AG09319 (cell line): ENCODE data around the gene ANKRD12.

Experiments
- DNase-seq: peaks from one replicate; pipeline ENCODE4 v3.0.0-alpha.2; 2010; ENCODE audit warnings: low read depth; ENCODE audit errors: extremely low read depth
- TF ChIP-seq, protein P1 (sequence below): IDR thresholded peaks from 2 replicates; pipeline ENCODE4 v1.5.1; 2011; ENCODE audit warnings: low read depth, mild to moderate bottlenecking, inconsistent platforms, low read length, moderate library complexity

ANKRD12 gene

DNA sequence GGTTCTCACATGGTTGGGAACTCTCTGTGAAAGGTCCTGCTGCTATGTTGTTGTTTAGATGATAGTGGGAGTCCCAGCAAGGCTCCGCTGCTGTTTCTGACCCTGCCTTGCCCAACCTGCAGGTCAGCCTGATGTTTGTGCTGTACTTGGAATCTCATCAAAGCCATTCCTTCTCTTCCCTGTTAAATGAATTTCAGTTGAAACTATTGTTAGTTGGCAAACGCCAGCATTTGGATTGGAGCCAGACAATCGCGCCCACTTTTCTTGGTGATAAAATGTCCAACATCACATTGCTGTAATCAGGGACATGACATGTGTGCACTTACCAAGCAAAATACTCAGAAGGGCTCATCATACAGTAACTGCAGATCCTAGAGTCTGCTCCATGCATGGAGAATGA lies 185.2 kb downstream of the ANKRD12 start:
- TF ChIP-seq, protein P1, sequence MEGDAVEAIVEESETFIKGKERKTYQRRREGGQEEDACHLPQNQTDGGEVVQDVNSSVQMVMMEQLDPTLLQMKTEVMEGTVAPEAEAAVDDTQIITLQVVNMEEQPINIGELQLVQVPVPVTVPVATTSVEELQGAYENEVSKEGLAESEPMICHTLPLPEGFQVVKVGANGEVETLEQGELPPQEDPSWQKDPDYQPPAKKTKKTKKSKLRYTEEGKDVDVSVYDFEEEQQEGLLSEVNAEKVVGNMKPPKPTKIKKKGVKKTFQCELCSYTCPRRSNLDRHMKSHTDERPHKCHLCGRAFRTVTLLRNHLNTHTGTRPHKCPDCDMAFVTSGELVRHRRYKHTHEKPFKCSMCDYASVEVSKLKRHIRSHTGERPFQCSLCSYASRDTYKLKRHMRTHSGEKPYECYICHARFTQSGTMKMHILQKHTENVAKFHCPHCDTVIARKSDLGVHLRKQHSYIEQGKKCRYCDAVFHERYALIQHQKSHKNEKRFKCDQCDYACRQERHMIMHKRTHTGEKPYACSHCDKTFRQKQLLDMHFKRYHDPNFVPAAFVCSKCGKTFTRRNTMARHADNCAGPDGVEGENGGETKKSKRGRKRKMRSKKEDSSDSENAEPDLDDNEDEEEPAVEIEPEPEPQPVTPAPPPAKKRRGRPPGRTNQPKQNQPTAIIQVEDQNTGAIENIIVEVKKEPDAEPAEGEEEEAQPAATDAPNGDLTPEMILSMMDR: no peak
- no peak for DNase-seq

DNA sequence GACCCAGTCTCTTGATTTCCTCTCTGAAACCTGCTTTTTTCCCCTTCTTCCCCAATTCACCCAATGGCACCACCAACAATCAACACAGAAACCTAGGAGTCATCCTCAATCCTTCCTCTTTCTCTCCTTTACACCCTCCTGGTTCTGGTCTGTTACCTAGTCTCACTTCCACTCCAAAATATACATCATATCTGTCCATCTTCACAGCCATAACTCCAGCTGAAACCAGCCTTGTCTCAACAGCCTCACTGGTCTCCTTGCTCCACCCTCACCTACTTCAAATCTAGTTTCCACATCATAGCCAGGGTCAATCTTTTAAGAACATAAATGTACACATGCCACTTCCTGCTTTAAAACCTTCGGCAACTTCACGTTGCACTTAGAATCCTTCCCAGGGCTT lies 186.2 kb downstream of the ANKRD12 start:
- TF ChIP-seq, protein P1: no peak
- no peak for DNase-seq

DNA sequence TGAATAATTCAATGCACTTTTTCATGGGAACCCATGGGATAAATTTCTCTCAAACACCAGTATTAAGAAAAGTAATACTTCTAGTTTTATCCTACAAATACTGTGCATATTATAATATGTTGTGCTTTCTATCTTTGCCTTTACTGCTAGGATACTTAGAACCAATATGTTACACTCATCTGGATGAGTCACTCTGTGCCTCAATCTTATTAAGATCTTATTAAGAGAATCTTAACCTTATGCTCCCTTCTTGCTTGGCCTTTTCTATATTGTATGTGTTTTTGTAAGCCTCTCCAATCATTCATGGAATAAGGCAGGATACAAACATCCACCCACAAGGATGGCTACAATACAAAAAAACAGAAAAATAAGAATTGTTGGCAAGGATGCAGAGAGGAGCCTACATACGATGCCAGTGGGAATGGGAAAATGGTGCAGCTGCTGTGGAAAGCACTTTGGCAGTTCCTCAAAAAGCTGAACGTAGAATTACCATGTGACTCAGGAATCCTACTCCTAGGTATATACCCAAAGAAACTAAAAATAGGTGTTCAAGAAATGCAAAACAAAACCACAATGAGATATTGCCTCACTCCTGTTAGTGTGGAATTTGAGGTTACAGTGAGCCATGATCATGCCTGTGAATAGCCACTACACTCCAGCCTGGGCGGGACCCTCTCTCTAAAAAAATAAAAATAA lies 187.3 kb downstream of the ANKRD12 start:
- DNase-seq: no peak
- TF ChIP-seq, protein P1: no peak

DNA sequence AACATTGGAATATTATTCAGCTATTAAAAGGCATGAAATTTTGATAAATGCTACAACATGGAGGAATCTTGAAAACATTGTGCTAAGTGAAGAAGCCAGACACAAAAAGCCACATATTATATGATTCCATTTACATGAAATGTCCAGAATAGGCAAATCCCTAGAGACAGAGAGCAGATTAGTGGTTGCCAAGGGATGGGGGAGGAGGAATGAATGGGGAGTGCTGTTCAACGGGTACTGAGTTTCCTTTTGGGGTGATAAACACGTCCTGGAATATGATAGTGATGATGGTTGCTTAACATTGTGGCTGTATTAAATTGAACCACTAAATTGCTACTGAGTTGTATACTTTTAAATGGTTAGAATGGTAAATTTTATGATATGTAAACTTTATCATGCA lies 189.1 kb downstream of the ANKRD12 start:
- DNase-seq: no peak
- TF ChIP-seq, protein P1: no peak

DNA sequence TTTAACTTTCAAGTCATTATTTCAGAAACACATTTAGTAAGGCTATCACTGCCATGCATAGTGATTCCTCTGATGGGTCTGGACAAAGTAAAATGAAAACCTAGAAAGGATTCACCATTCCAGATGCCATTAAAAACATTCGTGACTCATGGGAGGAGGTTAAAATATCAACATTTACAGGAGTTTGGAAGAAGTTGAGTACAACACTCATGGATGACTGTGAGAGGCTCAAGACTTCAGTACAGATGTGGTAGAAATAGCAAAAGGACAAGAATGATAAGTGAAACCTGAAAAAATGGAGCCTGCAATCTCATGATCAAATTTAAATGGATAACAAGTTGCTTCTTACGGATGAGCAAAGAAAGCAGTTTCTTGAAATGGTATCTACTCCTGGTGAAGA lies 192.2 kb downstream of the ANKRD12 start:
- TF ChIP-seq, protein P1: no peak
- no peak for DNase-seq

DNA sequence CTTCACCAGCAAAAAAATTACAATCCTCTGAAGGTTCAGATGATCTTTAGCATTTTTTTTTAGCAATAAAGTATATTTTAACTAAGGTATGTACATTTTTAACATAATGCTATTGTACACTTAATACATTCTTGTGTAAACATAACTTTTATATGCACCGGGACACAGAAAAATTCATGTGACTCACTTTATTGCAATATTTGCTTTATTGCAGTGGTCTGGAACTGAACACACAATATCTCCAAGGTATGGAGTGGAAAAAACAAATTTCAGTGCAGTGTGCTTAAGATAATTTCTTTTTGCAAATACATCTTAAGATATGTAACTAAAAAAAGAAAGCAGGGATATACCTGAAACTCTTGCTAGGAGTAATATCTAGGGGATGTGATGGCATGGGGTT lies 192.9 kb downstream of the ANKRD12 start:
- TF ChIP-seq, protein P1: no peak
- DNase-seq: no peak

DNA sequence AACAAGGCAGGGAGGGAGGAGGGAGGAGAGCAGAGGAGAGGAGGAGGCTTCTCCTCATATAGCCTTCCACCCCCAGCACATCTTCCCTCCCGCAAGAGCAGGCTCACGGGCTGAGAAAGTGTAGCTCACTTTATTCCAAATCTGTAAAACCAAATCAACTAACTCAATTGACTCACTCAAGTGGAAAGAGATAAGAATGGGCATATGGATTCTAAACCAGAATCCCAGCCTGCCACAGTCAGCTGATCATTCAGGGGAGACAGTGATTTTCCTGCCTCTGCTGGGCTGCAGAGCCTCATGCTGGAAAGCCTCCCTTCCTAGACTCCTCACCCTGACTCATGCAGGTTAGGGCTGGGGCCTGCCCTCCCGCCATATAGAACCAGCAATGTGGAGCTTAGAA lies 193.8 kb downstream of the ANKRD12 start:
- no peak for DNase-seq
- TF ChIP-seq, protein P1: no peak
